Glutamatergic neuron (in vitro differentiated cells): Measurements from ENCODE around the gene ZMYND19. TPM values are rescaled to one million over a fixed set of nuclear protein-coding genes. Genes with fewer than 3 reads are reported as not detected.

ENCODE experiments used
- DNase-seq: peaks from one replicate; pipeline ENCODE4 v3.0.0; 2022
- H3K27ac Mint-ChIP-seq: one replicate; pipeline ENCODE4 v1.8.0; 2020; ENCODE audit warnings: mild to moderate bottlenecking, mixed read lengths, inconsistent platforms; ENCODE audit not compliant: unreplicated experiment
- H3K27me3 Mint-ChIP-seq: one replicate; pipeline ENCODE4 v1.8.0; 2020; ENCODE audit warnings: mild to moderate bottlenecking, moderate library complexity, mixed read lengths, inconsistent platforms; ENCODE audit not compliant: unreplicated experiment
- H3K36me3 Mint-ChIP-seq: one replicate; pipeline ENCODE4 v1.8.0; 2020; ENCODE audit warnings: mild to moderate bottlenecking, mixed read lengths, inconsistent platforms; ENCODE audit not compliant: unreplicated experiment
- H3K4me1 Mint-ChIP-seq: one replicate; pipeline ENCODE4 v1.8.0; 2020; ENCODE audit warnings: mild to moderate bottlenecking, low read depth, mixed read lengths, inconsistent platforms; ENCODE audit not compliant: unreplicated experiment
- H3K4me3 Mint-ChIP-seq: one replicate; pipeline ENCODE4 v1.8.0; 2020; ENCODE audit warnings: mild to moderate bottlenecking, mixed read lengths, inconsistent platforms; ENCODE audit not compliant: unreplicated experiment
- H3K9me3 Mint-ChIP-seq: one replicate; pipeline ENCODE4 v1.8.0; 2020; ENCODE audit warnings: mild to moderate bottlenecking, moderate library complexity, mixed read lengths, inconsistent platforms; ENCODE audit not compliant: unreplicated experiment
- CTCF ChIP-seq: fragments of 200-600 bp; sonication (generic); IDR thresholded peaks from one replicate; pipeline ENCODE4 v1.5.0; 2021; ENCODE audit not compliant: partially characterized antibody, unreplicated experiment
- total RNA-seq: library from RNA; stranded (reverse); fragmentation: NEBNext Ultra II Directional; extraction: Animal tissue kit (Norgen Biotek cat#: 25700); gene quantifications from one replicate; pipeline ENCODE4 v1.2.1, GENCODE V29; 2021; ENCODE audit not compliant: unreplicated experiment

ZMYND19 gene
- total RNA-seq, 1 donor from 2014 or later: 33.9 TPM

- TF ChIP-seq CTCF: no peak
- peaks cover 12% of the 10 kb centered on the region for H3K27me3 Mint-ChIP-seq
- no peaks in the 10 kb centered on the region for H3K4me1 Mint-ChIP-seq
- H3K27ac Mint-ChIP-seq: no peak overlapping the region
- peaks cover 14% of the 10 kb centered on the region for H3K9me3 Mint-ChIP-seq
- DNase-seq: no peak
- no peak overlapping the region for H3K4me3 Mint-ChIP-seq
- H3K36me3 Mint-ChIP-seq: no peaks in the 10 kb centered on the region
These were observed 23.6 kb upstream of the ZMYND19 start for GRCh38 chr9:137613738-137614523.

- Mint-ChIP-seq H3K27me3 (peaks cover 12% of the 10 kb centered on the region), H3K4me1 (no peaks in the 10 kb centered on the region), H3K4me3 (no peak overlapping the region), H3K36me3 (no peaks in the 10 kb centered on the region), H3K9me3 (peaks cover 14% of the 10 kb centered on the region), H3K27ac (no peak overlapping the region)
- TF ChIP-seq CTCF: no peak
- no peak for DNase-seq
These were observed 22.9 kb upstream of the ZMYND19 start for GRCh38 chr9:137613259-137613658.

GRCh38 chr9:137612741-137613142, 22.4 kb upstream of the ZMYND19 start:
- Mint-ChIP-seq H3K36me3 (no peaks in the 10 kb centered on the region), H3K27ac (no peak overlapping the region)
- TF ChIP-seq CTCF: no peak

GRCh38 chr9:137611623-137612609, 21.6 kb upstream of the ZMYND19 start:
- peaks cover 4% of the 10 kb centered on the region for H3K4me1 Mint-ChIP-seq

More at GRCh38 chr9:137612741-137613142, 22.4 kb upstream of the ZMYND19 start:
- H3K27me3 Mint-ChIP-seq: peaks cover 10% of the 10 kb centered on the region
- H3K4me1 Mint-ChIP-seq: no peaks in the 10 kb centered on the region
- peaks cover 10% of the 10 kb centered on the region for H3K9me3 Mint-ChIP-seq
- no peak overlapping the region for H3K4me3 Mint-ChIP-seq
- DNase-seq: no peak

More at GRCh38 chr9:137611623-137612609, 21.6 kb upstream of the ZMYND19 start:
- Mint-ChIP-seq H3K27ac (no peak overlapping the region), H3K27me3 (peaks cover 5% of the 10 kb centered on the region), H3K36me3 (no peaks in the 10 kb centered on the region), H3K9me3 (peaks cover 5% of the 10 kb centered on the region), H3K4me3 (no peak overlapping the region)
- no peak for DNase-seq
- TF ChIP-seq CTCF: no peak
